Measurements from ENCODE around the gene PRICKLE3. TPM values are rescaled to one million over a fixed set of nuclear protein-coding genes. Genes with fewer than 3 reads are reported as not detected.
"Not testable (repeated sequence)": the region's sequence is repeated elsewhere in the genome, so short reads cannot be mapped to it uniquely, and the experiment has no call there.

Gene PRICKLE3
- total RNA-seq, 1 donor from 2014 or later: 20.2 TPM

DNA sequence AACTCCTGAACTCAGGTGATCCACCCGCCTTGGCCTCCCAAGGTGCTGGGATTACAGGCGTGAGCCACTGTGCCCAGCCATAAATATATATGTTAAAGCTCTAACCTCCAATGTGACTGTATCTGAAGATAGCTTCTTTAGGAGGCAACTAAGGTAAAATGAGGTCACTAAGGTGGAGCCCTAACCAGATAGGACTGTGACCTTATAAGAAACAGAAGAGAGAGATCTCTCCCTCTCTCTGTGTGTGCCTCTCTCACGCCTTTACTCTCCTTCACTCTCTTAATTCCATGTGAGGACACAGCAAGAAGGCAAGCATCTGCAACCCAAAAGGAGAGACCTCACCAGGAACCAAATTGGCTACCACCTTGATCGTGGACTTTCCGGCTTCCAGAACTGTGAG, 24.5 kb downstream of the PRICKLE3 start:
- no peak for DNase-seq (ENCODE audit: low spot score)

DNA sequence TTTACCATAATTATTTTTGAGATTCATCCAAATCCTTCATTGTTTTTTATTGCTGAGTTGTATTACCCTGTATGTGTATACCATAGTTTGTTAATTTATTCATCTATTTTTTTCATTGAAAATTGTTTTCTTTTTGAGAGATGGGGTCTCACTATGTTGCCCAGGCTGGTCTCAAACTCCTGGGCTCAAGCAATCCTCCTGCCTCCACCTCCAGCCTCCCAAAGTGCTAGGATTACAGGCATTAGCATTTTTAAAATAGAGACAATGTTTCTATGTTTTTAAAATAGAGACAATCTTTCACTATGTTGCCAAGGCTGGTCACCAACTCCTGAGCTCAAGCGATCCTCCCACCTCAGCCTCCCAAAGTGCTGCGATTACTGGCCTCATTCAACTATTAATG, 25.3 kb downstream of the PRICKLE3 start:
- no peak for DNase-seq (ENCODE audit: low spot score)

DNA sequence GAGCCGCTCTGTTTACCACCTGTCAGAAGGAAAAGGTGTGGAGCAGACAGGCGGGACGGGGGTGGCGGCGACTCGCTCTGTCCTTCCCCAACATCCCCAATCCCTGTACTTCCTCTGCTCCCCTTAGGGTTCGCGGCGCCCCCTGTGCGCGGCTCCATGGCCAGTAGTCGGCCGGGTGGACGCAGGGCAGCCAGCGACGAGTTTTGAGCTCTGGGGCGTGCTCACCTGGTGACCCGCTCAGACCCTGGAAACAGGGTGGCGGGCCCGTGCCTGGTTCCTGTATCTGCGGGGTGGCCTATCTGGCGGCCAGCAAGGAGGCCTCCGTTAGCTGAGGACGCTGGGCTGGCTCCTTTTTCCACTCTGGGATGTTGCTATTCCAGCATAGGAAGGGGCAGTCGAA, 29.0 kb downstream of the PRICKLE3 start:
- DNase-seq (ENCODE audit: low spot score): no peak

DNA sequence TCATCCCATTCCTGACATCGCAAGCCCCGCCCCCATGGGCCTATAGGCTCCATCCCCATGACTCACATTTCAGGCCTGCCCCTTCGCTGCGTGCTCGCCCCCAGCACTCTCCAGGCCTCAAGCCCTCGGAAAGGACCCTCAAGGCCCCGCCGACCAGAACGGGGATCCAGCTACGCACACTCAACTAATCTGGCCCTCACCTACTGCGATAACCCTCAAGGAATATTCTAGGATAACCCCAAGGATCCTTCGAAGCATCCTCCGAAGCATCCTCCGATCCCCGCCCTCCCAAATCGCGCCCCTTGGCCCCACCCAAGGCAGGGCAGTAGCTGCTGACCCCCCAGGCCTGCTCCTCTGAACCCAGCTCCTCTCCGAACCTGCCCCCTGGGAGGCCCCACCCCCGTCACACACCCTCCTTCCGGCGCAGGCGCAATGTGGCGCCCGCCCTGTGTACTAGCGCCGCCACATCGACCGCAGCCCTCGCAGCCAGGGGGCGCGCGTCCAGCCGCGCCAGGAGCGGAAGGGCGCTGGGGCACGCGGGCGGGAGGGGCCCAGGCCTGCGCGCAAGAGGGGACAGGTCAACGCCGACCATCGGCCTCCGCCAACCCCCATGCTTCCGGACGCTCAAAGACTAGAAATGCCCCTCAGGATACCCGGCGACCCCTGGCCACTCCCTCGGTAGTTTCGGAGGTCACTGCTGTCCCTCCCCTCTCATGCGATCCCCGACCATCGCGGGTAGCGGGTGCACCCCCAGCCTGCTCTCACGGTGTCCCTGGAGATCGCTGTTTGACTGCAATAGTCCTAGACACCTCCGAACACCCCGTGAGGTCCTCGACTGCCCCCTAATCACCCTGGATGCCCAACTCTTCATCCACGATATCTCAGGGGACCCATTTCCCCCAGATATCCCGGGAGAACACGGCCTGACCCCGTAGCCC, 30.0 kb downstream of the PRICKLE3 start:
- peak; percentile 95 for DNase-seq (ENCODE audit: low spot score)

DNA sequence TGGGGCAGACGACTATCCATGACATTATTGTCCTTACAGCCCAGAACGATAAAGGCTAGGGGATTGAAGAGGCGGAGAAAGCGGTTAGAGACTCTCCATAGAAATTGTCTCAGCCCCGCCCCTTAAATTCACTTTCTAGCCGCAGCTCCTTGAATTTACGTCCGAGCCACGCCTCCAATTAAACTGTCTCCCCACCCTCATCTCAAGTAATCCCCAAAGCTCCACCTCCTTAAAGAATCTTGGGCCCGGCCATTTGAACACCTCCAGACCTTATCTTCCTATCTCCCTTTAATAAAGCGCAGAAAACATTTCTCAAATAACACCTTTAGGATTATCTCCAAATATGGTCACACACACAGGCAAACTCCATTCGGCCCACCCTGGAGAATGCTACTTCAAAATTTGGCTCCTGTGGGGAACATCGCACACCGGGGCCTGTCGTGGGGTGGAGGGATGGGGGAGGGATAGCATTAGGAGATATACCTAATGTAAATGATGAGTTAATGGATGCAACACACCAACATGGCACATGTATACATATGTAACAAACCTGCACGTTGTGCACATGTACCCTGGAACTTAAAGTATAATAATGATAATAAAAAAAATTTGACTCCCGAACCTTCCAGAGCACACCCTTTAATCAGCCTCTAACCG, 30.8 kb downstream of the PRICKLE3 start:
- peak; percentile 82 for DNase-seq (ENCODE audit: low spot score)

DNA sequence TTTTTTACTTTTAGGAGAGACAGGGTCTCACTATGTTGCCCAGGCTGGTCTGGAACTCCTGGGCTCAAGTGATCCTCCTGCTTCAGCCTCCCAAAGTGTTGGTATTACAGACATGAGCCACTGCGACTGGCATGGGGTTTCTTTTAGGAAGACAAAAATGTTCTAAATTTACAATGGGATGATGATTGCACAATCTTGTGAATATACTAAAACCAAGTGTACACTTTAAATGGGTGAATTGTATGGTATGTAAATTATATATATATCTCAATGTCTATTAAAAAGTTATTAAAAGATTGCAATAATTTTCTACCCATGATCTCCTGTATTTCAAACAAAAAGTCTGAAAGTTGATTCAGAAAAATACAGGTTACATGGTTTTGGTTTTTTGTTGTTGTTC, 32.7 kb downstream of the PRICKLE3 start:
- DNase-seq (ENCODE audit: low spot score): no peak

DNA sequence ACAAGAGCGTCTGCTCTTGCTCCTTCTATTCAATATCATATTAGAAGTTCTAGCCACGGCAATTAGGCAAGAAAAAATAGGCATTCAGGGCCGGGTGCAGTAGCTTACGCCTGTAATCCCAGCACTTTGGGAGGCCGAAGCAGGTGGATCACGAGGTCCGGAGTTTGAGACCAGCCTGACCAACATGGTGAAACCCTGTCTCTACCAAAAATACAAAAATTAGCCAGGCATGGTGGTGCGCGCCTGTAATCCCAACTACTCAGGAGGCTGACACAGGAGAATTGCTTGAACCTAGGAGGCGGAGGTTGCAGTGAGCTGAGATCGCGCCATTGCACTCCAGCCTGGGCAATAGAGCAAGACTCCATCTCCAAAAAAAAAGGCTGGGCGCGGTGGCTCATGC, 36.9 kb downstream of the PRICKLE3 start:
- not testable (repeated sequence) for DNase-seq (ENCODE audit: low spot score)

DNA sequence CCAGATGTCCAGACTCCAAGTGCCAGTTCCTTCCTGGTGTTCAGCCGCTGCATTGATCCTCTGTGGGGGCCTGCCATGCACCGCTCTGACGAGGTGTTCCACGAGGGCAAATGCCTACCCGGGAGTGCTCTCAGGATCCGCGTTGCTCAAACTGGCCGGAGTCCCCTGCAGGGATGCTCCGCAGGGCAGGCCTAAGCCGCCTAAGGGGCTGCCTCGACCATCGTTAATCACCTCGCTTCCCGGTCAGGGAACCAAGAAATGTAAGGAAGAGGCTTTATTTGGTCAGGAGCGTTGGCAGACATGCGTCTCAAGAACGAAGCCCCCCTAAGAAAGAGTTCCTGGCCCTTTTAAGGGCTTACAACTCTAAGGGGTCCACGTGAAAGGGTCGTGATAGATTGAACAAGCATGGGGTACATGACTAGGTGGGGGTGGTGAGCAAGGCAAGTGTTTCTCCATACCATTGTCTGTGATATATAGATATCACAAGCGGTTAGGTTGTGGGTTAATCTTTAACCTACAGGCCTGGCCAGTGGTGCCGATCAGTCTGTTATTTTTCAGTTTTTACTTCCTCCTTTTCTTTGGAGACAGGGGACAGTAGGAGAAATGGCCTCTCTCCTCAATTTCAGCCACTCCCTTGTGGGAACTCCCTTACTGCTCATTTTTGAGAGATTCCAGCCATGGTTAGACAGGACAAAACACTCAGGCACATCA, 37.6 kb downstream of the PRICKLE3 start:
- not testable (repeated sequence) for DNase-seq (ENCODE audit: low spot score)

DNA sequence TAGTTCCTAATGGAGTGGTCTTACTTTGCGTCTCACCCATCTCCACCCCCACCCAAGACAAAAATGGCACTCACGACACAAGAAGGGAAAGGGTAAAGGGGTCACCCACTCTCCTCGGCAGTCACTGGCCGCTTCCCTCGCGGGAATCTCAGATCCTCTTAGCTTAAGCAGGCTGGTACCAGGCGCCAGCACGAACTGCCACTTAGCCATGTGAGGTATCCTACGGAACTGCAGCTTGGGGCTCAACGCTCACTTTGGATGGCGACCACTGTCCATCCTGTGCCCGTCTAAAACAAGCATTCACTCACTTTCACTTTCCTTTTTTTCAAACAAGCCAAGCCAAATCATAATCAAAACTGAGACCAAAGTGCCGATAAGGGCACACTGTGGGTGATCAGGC, 38.2 kb downstream of the PRICKLE3 start:
- no peak for DNase-seq (ENCODE audit: low spot score)

DNA sequence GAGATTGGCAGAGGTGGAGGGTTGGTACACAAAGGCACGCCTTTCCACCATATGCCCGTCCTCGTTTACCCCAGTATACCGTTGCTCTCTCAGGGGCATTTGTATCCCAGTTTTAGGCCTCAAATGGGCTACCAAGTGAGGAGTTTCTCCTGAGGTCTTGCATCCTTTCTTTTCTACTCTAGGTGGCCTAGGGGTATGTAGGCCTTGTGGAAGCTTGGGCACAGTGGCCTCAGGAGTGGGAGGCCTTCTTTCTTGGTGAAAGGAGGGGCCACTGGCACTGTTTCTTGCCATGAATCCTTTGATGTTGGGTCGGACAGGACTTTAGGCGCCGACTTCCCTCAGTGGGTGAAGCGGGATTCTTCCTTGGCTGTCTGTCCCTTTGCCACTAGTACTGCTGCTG, 38.9 kb downstream of the PRICKLE3 start:
- no peak for DNase-seq (ENCODE audit: low spot score)

DNA sequence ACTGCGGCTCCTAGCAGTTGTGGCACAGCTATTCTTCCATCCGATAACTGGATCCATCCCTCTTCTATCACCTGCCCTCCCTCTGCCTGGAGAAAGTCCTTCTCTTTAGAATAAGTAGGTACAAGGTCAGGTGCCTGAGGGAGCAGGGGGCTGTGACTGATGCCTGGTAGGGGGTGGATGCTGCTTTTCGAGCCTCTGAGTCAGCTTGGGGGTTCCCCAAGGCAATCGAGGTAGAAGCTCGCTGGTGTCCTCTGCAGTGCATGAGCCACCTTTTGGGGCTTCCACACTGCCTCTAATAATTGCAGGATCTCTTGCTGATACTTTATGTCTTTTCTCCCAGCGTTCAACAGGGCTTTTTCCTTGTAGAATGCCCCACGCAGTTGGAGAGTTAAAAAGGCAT, 43.0 kb downstream of the PRICKLE3 start:
- DNase-seq (ENCODE audit: low spot score): not testable (repeated sequence)

DNA sequence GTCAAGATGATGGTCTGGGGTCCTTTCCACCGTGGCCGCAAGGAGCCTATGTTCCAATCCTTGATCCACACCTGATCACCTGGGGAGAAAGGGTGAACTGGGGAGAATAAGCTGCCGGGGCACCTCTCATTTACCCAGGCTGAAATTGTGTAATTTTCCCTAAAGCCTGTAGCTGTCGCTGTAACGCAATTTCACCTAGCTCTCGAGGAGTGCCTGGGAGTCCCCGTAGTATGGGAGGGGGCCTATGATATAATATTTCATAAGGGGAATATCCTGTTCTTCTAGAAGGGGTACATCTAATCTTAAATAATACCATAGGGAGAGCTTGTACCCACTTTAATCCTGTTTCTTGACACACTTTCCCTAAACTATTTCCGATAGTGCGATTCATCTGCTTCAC, 43.9 kb downstream of the PRICKLE3 start:
- DNase-seq (ENCODE audit: low spot score): not testable (repeated sequence)

DNA sequence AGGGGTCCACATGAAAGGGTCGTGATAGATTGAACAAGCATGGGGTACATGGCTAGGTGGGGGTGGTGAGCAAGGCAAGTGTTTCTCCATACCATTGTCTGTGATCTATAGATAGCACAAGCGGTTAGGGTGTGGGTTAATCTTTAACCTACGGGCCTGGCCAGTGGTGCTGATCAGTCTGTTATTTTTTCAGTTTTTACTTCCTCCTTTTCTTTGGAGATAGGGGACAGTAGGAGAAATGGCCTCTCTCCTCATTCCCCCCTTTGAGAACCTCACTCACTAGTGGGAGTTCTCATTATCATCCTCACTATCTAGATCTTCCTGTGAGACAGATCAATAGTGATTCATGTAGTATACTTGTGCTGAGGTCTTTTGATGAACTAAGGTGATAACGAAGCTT, 46.5 kb downstream of the PRICKLE3 start:
- DNase-seq (ENCODE audit: low spot score): no peak

DNA sequence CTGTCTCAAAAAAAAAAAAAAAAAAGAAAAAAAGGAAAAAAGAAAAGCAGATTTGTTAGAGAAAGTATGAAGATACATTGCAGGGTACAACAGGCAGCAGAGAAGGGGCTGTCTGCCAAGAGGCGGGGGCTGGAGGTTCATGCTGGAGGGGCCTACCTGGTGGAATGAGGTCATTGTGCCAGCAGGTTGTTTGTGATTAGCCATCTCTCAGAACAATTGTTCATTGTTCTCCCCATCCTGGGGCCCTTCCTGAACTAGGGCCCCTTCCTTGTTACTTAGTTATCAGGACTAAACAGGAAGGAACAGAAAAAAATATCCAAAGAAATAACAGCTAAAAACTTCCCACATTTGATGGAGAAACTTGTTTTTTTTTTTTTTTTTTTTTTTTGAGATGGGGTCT, 48.7 kb downstream of the PRICKLE3 start:
- no peak for DNase-seq (ENCODE audit: low spot score)

DNA sequence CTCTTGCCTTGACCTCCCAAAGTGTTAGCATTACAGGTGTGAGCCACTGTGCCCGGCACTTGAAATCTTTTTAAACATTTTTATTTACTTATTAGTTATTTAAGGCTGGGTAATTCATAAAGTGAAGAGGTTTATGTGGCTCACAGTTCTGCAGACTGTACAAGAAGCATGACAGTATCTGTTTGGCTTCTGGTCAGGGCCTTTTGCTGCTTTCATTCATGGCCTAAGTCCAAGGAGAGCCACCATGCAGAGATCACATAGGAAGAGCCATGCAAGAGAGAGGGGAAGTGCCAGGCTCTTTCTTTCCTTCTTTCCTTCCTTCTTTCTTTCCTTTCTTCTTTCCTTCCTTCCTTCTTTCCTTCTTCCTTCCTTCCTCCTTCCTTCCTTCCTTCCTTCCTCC, 52.4 kb downstream of the PRICKLE3 start:
- DNase-seq (ENCODE audit: low spot score): no peak

DNA sequence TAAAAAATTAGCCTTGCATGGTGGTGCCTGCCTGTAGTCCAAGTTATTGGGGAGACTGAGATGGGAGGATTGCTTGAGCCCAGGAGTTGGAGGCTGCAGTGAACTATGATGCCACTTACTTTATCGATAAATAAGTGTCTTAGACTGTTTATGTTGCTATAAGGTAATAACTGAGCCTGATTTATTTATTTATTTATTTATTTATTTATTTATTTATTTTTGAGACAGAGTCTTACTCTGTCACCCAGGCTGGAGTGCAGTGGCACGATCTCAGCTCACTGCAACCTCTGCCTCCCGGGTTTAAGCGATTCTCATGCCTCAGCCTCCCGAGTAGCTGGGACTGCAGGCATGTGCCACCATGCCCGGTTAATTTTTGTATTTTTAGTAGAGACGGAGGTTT, 53.9 kb downstream of the PRICKLE3 start:
- DNase-seq (ENCODE audit: low spot score): not testable (repeated sequence)

DNA sequence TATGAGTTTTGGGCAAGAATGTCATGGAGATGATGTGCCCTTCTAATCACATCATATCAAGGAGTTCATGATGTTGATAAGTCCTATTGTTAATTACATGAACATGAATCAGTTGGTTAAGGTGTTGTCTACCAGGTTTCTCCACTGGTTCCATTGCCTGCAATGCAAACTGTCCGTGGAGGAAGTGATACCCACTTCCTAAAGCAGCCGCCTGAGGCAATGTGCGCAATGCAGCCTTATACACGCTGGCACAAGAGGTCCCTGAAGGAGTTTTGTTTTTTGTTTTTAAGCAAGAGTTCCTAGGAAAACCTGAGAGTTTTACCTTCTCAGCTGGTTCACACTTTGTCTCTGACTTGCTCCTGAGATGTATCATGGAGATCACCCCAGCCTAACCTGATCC, 56.7 kb downstream of the PRICKLE3 start:
- DNase-seq (ENCODE audit: low spot score): no peak

DNA sequence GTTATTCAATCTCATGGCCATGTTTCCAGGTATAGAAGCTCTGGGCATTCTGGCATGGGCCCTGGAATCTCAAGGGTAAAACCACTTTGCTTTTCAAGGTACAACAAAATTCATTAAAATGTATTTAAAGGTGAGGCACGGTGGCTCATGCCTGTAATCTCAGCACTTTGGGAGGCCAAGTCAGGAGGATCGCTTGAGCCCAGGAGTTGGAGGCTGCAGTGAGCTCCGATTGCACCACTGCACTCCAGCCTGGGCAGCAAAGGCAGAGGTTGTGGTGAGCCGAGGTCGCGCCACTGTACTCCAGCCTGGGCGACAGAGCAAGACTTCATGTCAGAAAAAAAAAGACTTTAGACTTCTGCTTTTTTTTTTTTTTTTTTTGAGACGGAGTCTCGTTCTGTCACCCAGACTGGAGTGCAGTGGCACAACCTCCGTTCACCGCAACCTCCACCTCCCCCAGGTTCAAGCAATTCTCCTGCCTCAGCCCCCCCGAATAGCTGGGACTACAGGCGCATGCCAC, 58.4 kb downstream of the PRICKLE3 start:
- DNase-seq (ENCODE audit: low spot score): not testable (repeated sequence)
